ENCODE data around the gene LINGO1. TPM values are rescaled to one million over a fixed set of nuclear protein-coding genes. Genes with fewer than 3 reads are reported as not detected.

The LINGO1 gene
- total RNA-seq, 2 experiments from 2014 or later, result not detected

GRCh38 chr15:77569729-77570125 lies 63.0 kb downstream of the LINGO1 start:
- H3K4me3 Mint-ChIP-seq, result no peak overlapping the region
- H3K9me3 Mint-ChIP-seq, result no peaks in the 10 kb centered on the region
- POLR2A ChIA-PET, result no interaction called here
- no peaks in the 10 kb centered on the region for H3K27me3 Mint-ChIP-seq
- CTCF ChIA-PET, result interaction anchor here (2.7 kb wide), 1 partner anchor 27 kb away, joined by 11 read pairs; no protein-coding TSS in a partner anchor
- H3K4me1 Mint-ChIP-seq (ENCODE audit: low read depth), result no peaks in the 10 kb centered on the region
- DNase-seq (no peak), ATAC-seq (no peak)
- no peak overlapping the region for H3K27ac Mint-ChIP-seq
- H3K36me3 Mint-ChIP-seq (ENCODE audit: low read depth), result no peaks in the 10 kb centered on the region
- no peak for TF ChIP-seq CTCF (IDR thresholded peaks at IDR 0.05)
- intact Hi-C loops (cut with micrococcal nuclease), result no loop called here

GRCh38 chr15:77568973-77569728 lies 63.6 kb downstream of the LINGO1 start:
- CTCF ChIA-PET, result interaction anchor here (2.7 kb wide), 1 partner anchor 26 kb away, joined by 11 read pairs; no protein-coding TSS in a partner anchor
- no peak overlapping the region for H3K27ac Mint-ChIP-seq

GRCh38 chr15:77568014-77568972 lies 64.4 kb downstream of the LINGO1 start:
- Mint-ChIP-seq H3K27ac (no peak overlapping the region), H3K9me3 (no peaks in the 10 kb centered on the region), H3K4me1 (ENCODE audit: low read depth) (no peaks in the 10 kb centered on the region), H3K4me3 (no peak overlapping the region), H3K36me3 (ENCODE audit: low read depth) (no peaks in the 10 kb centered on the region), H3K27me3 (no peaks in the 10 kb centered on the region)
- intact Hi-C loops (cut with micrococcal nuclease), result no loop called here
- ChIA-PET POLR2A (no interaction called here), CTCF (interaction anchor here (1.1 to 2.7 kb wide), 2 partner anchors 25 kb away, joined by 9 to 11 read pairs; no protein-coding TSS in a partner anchor)
- ATAC-seq (no peak), DNase-seq (no peak)
- no peak for TF ChIP-seq CTCF (IDR thresholded peaks at IDR 0.05)

More at GRCh38 chr15:77568973-77569728, 63.6 kb downstream of the LINGO1 start:
- Mint-ChIP-seq H3K4me3 (no peak overlapping the region), H3K4me1 (ENCODE audit: low read depth) (no peaks in the 10 kb centered on the region), H3K27me3 (no peaks in the 10 kb centered on the region), H3K9me3 (no peaks in the 10 kb centered on the region), H3K36me3 (ENCODE audit: low read depth) (no peaks in the 10 kb centered on the region)
- no peak for TF ChIP-seq CTCF (IDR thresholded peaks at IDR 0.05)
- no peak for ATAC-seq
- no peak for DNase-seq
- POLR2A ChIA-PET, result no interaction called here
- intact Hi-C loops (cut with micrococcal nuclease), result no loop called here

- Mint-ChIP-seq H3K4me3 (no peak overlapping the region), H3K4me1 (ENCODE audit: low read depth) (no peaks in the 10 kb centered on the region), H3K27me3 (no peaks in the 10 kb centered on the region), H3K36me3 (ENCODE audit: low read depth) (no peaks in the 10 kb centered on the region), H3K9me3 (no peaks in the 10 kb centered on the region), H3K27ac (no peak overlapping the region)
- POLR2A ChIA-PET, result no interaction called here
- CTCF ChIA-PET, result interaction anchor here (1.1 kb wide), 1 partner anchor 24 kb away, joined by 9 read pairs; no protein-coding TSS in a partner anchor
- ATAC-seq (no peak), DNase-seq (no peak)
- no peak for TF ChIP-seq CTCF (IDR thresholded peaks at IDR 0.05)
- intact Hi-C loops (cut with micrococcal nuclease), result no loop called here
Measured at GRCh38 chr15:77567202-77567601, 65.5 kb downstream of the LINGO1 start.

All from activated CD8-positive, alpha-beta T cell treated with anti-CD3 and anti-CD28 coated beads for 36 hours (primary cell).